Measurements from ENCODE around the gene LCN15. TPM values are rescaled to one million over a fixed set of nuclear protein-coding genes. Genes with fewer than 3 reads are reported as not detected.

Gene LCN15
- polyA plus RNA-seq, 1 donor (not counting 4 experiments of a cell fraction or from before 2014, with no cell fraction given): not detected

GRCh38 chr9:136794281-136794999 lies 30.1 kb upstream of the LCN15 start:
- FAIRE-seq (no peak), DNase-seq (ENCODE audit: low read depth, low spot score) (no peak)
- no peak overlapping the region for H2AFZ ChIP-seq (ENCODE audit: control insufficient read depth, low read length)
- no peak overlapping the region for H3K4me2 ChIP-seq (ENCODE audit: control insufficient read depth, extremely low read depth, insufficient read depth, low read depth, low read length)
- H3K36me3 ChIP-seq (ENCODE audit: control insufficient read depth in 2 of 2, extremely low read depth in 1 of 2, insufficient read depth in 2 of 2, low read length in 2 of 2): peaks cover 8 to 17% of the 10 kb centered on the region in 2 experiments
- H3K9me1 ChIP-seq (ENCODE audit: control insufficient read depth, extremely low read depth, insufficient read depth, low read length): no peaks in the 10 kb centered on the region
- TF ChIP-seq, protein P1, sequence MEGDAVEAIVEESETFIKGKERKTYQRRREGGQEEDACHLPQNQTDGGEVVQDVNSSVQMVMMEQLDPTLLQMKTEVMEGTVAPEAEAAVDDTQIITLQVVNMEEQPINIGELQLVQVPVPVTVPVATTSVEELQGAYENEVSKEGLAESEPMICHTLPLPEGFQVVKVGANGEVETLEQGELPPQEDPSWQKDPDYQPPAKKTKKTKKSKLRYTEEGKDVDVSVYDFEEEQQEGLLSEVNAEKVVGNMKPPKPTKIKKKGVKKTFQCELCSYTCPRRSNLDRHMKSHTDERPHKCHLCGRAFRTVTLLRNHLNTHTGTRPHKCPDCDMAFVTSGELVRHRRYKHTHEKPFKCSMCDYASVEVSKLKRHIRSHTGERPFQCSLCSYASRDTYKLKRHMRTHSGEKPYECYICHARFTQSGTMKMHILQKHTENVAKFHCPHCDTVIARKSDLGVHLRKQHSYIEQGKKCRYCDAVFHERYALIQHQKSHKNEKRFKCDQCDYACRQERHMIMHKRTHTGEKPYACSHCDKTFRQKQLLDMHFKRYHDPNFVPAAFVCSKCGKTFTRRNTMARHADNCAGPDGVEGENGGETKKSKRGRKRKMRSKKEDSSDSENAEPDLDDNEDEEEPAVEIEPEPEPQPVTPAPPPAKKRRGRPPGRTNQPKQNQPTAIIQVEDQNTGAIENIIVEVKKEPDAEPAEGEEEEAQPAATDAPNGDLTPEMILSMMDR (optimal IDR thresholded peaks at IDR 0.05 in 1 of 3, IDR thresholded peaks at IDR 0.05 in 1 of 3, conservative IDR thresholded peaks at IDR 0.05 in 1 of 3; ENCODE audit: extremely low read depth in 1 of 3, insufficient read depth in 2 of 3, low read length in 3 of 3): no peak
- TF ChIP-seq EZH2 (IDR thresholded peaks at IDR 0.05; ENCODE audit: low read length): no peak
- peaks cover 9% of the 10 kb centered on the region for H3K79me2 ChIP-seq (ENCODE audit: control insufficient read depth, insufficient read depth, low read length)
- H3K9me3 ChIP-seq (ENCODE audit: control insufficient read depth, low read depth, low read length): no peaks in the 10 kb centered on the region
- H4K20me1 ChIP-seq (ENCODE audit: control insufficient read depth, extremely low read depth, insufficient read depth, low read length): peaks cover 17% of the 10 kb centered on the region
- dilution Hi-C loops (cut with MboI; ENCODE audit: extremely low pct_ligation_motif_present, low sequenced_read_pairs): no loop called here
- peaks cover 20% of the 10 kb centered on the region for H3K4me1 ChIP-seq (ENCODE audit: control insufficient read depth, extremely low read depth, insufficient read depth, low read length)
- no peak overlapping the region for H3K9ac ChIP-seq (ENCODE audit: control insufficient read depth, extremely low read depth, insufficient read depth, low read length)
- peaks cover 25% of the 10 kb centered on the region for H3K27me3 ChIP-seq (ENCODE audit: control insufficient read depth, extremely low read depth, insufficient read depth, low read length)
- no peak overlapping the region for H3K4me3 ChIP-seq (ENCODE audit: control insufficient read depth in 2 of 3, extremely low read depth in 1 of 3, insufficient read depth in 2 of 3, low read depth in 1 of 3, low read length in 3 of 3)
- H3K27ac ChIP-seq (ENCODE audit: control insufficient read depth, insufficient read depth, low read length): no peak overlapping the region

DNA sequence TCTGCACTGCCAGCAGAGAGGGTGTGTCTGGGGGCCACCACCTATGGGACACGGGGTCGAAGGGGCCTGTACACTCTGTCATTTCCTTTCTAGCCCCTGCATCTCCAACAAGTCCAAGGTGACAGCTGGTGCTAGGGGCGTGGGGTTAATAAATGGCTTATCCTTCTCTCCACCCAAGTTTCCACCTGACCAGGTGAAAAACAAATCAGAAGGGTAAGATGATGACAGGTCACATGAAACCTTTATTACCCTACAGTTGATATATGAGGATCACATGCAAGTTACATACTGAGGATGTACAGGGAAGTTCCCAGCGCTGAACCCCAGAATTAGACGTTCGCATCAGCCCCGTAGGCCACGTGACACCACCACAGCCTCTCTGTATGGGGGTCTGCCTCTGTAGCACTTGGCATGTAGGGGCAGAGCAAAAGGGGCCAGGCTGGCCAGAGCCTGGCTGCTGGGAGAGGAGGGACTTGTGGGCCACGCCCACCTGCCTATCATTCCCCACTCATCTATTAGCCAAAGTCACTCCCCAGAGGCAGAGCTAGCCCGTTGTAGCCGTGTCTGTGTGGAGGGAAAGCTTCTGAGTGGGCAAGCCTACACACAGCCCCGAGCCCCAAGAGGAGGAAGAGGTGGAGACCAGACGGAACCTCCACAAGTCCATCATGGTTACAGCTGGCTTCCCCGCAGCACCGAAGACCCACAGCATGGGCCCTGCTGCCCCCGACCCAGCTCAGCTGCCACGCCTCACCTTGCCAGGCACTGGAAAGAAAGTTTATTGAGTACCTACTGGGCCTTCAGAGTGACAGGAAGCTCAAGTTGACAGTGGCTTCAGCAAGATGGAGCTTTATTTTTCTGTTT lies 29.0 kb upstream of the LCN15 start:
- H3K4me2 ChIP-seq (ENCODE audit: control insufficient read depth, extremely low read depth, insufficient read depth, low read depth, low read length): no peak overlapping the region

More for the DNA sequence above, 29.0 kb upstream of the LCN15 start:
- no peak for FAIRE-seq
- H3K79me2 ChIP-seq (ENCODE audit: control insufficient read depth, insufficient read depth, low read length): peaks cover 9% of the 10 kb centered on the region
- peaks cover 14% of the 10 kb centered on the region for H3K27me3 ChIP-seq (ENCODE audit: control insufficient read depth, extremely low read depth, insufficient read depth, low read length)
- no peak overlapping the region for H2AFZ ChIP-seq (ENCODE audit: control insufficient read depth, low read length)
- peaks cover 8 to 17% of the 10 kb centered on the region in 2 experiments for H3K36me3 ChIP-seq (ENCODE audit: control insufficient read depth in 2 of 2, extremely low read depth in 1 of 2, insufficient read depth in 2 of 2, low read length in 2 of 2)
- dilution Hi-C loops (cut with MboI; ENCODE audit: extremely low pct_ligation_motif_present, low sequenced_read_pairs): no loop called here
- DNase-seq (ENCODE audit: low read depth, low spot score): no peak
- peaks cover 14% of the 10 kb centered on the region for H3K4me1 ChIP-seq (ENCODE audit: control insufficient read depth, extremely low read depth, insufficient read depth, low read length)
- H3K27ac ChIP-seq (ENCODE audit: control insufficient read depth, insufficient read depth, low read length): no peak overlapping the region
- no peak overlapping the region for H3K9ac ChIP-seq (ENCODE audit: control insufficient read depth, extremely low read depth, insufficient read depth, low read length)
- no peaks in the 10 kb centered on the region for H3K9me3 ChIP-seq (ENCODE audit: control insufficient read depth, low read depth, low read length)
- peaks cover 17% of the 10 kb centered on the region for H4K20me1 ChIP-seq (ENCODE audit: control insufficient read depth, extremely low read depth, insufficient read depth, low read length)
- no peak overlapping the region for H3K4me3 ChIP-seq (ENCODE audit: control insufficient read depth in 2 of 3, extremely low read depth in 1 of 3, insufficient read depth in 2 of 3, low read depth in 1 of 3, low read length in 3 of 3)
- no peaks in the 10 kb centered on the region for H3K9me1 ChIP-seq (ENCODE audit: control insufficient read depth, extremely low read depth, insufficient read depth, low read length)
- TF ChIP-seq, protein P1 (optimal IDR thresholded peaks at IDR 0.05 in 1 of 3, IDR thresholded peaks at IDR 0.05 in 1 of 3, conservative IDR thresholded peaks at IDR 0.05 in 1 of 3; ENCODE audit: extremely low read depth in 1 of 3, insufficient read depth in 2 of 3, low read length in 3 of 3): no peak
- no peak for TF ChIP-seq EZH2 (IDR thresholded peaks at IDR 0.05; ENCODE audit: low read length)

All from keratinocyte (primary cell).